ENCODE results near the gene NHERF1. TPM values are rescaled to one million over a fixed set of nuclear protein-coding genes. Genes with fewer than 3 reads are reported as not detected.

NHERF1 gene
- total and polyA plus RNA-seq, 2 of the 13 experiments (the other 11 are each of a cell fraction or from before 2014, with no cell fraction given), result 169 to 269 TPM

GRCh38 chr17:74776044-74776962 lies 27.9 kb downstream of the NHERF1 start, which contains the start of gene NAT9 (continued):
- TF ChIP-seq ZNF790 (CRISPR knock-in tag; IDR thresholded peaks at IDR 0.05; ENCODE audit: borderline replicate concordance), result no peak; the same call in 1 of the 2 replicates
- no peak; the same call in 1 of the 2 replicates for TF ChIP-seq ZSCAN31 (CRISPR knock-in tag; IDR thresholded peaks at IDR 0.05; ENCODE audit: low read depth)
- TF ChIP-seq DR1 (CRISPR knock-in tag; IDR thresholded peaks at IDR 0.05), result peak; percentile 82
- TF ChIP-seq ZSCAN21 (CRISPR knock-in tag; IDR thresholded peaks at IDR 0.05; ENCODE audit: borderline replicate concordance), result peak; percentile 87; the same call in 1 of the 2 replicates
- TF ChIP-seq NKX3-1 (CRISPR knock-in tag; IDR thresholded peaks at IDR 0.05), result no peak
- TF ChIP-seq, protein P1, sequence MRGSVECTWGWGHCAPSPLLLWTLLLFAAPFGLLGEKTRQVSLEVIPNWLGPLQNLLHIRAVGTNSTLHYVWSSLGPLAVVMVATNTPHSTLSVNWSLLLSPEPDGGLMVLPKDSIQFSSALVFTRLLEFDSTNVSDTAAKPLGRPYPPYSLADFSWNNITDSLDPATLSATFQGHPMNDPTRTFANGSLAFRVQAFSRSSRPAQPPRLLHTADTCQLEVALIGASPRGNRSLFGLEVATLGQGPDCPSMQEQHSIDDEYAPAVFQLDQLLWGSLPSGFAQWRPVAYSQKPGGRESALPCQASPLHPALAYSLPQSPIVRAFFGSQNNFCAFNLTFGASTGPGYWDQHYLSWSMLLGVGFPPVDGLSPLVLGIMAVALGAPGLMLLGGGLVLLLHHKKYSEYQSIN (CRISPR knock-in tag; IDR thresholded peaks at IDR 0.05; ENCODE audit: borderline replicate concordance), result no peak
- no peak for TF ChIP-seq ZNF83 (CRISPR knock-in tag; IDR thresholded peaks at IDR 0.05; ENCODE audit: borderline replicate concordance)
- TF ChIP-seq PRPF4 (IDR thresholded peaks at IDR 0.05; ENCODE audit: low read depth, low read length, poor library complexity, severe bottlenecking), result no peak
- peak; percentile 50; the same call in 1 of the 2 replicates for TF ChIP-seq MEIS1 (CRISPR knock-in tag; IDR thresholded peaks at IDR 0.05; ENCODE audit: borderline replicate concordance)
- peak; percentile 28; the same call in 1 of the 2 replicates for TF ChIP-seq ATF3 (CRISPR knock-in tag; IDR thresholded peaks at IDR 0.05)
- TF ChIP-seq ETV6 (CRISPR knock-in tag; conservative IDR thresholded peaks at IDR 0.05), result no peak; the same call in 1 of the 2 replicates
- peak; percentile 88 for TF ChIP-seq POGZ (CRISPR knock-in tag; IDR thresholded peaks at IDR 0.05)
- no peak for TF ChIP-seq DNMT1 (CRISPR knock-in tag; IDR thresholded peaks at IDR 0.05)
- no peak; the same call in 1 of the 2 replicates for TF ChIP-seq NFE2 (CRISPR knock-in tag; IDR thresholded peaks at IDR 0.05)
- no peak for TF ChIP-seq ZNF225 (CRISPR knock-in tag; IDR thresholded peaks at IDR 0.05)
- peak; percentile 78; the same call in 1 of the 2 replicates for TF ChIP-seq ARHGAP35 (CRISPR knock-in tag; IDR thresholded peaks at IDR 0.05; ENCODE audit: borderline replicate concordance)
- no peak for TF ChIP-seq CBX5 (CRISPR knock-in tag; IDR thresholded peaks at IDR 0.05; ENCODE audit: borderline replicate concordance)
- TF ChIP-seq, protein P2, sequence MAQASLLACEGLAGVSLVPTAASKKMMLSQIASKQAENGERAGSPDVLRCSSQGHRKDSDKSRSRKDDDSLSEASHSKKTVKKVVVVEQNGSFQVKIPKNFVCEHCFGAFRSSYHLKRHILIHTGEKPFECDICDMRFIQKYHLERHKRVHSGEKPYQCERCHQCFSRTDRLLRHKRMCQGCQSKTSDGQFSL (CRISPR knock-in tag; IDR thresholded peaks at IDR 0.05), result no peak
- TF ChIP-seq SKI (IDR thresholded peaks at IDR 0.05; ENCODE audit: partially characterized antibody), result peak; percentile 12
- TF ChIP-seq GABPB1 (CRISPR knock-in tag; IDR thresholded peaks at IDR 0.05), result peak; percentile 97
- no peak for TF ChIP-seq HHEX (CRISPR knock-in tag; IDR thresholded peaks at IDR 0.05)
- no peak for TF ChIP-seq FOXP4 (CRISPR knock-in tag; IDR thresholded peaks at IDR 0.05)
- peak; percentile 47; the same call in 1 of the 2 replicates for TF ChIP-seq ZNF605 (CRISPR knock-in tag; IDR thresholded peaks at IDR 0.05)
- peak; percentile 52; the same call in 1 of the 2 replicates for TF ChIP-seq TOE1 (CRISPR knock-in tag; IDR thresholded peaks at IDR 0.05)
- TF ChIP-seq ZFP1 (CRISPR knock-in tag; IDR thresholded peaks at IDR 0.05), result no peak
- TF ChIP-seq, protein P3, sequence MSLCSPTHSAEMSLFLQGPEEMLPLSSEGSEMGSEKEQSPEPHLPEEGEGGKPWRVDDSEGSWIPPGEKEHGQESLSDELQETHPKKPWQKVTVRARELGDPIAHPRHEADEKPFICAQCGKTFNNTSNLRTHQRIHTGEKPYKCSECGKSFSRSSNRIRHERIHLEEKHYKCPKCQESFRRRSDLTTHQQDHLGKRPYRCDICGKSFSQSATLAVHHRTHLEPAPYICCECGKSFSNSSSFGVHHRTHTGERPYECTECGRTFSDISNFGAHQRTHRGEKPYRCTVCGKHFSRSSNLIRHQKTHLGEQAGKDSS (CRISPR knock-in tag; IDR thresholded peaks at IDR 0.05; ENCODE audit: borderline replicate concordance, low read depth), result peak; percentile 80; the same call in 1 of the 2 replicates
